ENCODE measurements around the gene ACAP3. TPM values are rescaled to one million over a fixed set of nuclear protein-coding genes. Genes with fewer than 3 reads are reported as not detected.

The ACAP3 gene
- total RNA-seq, 1 experiment from 2014 or later, result 37.5 TPM

DNA sequence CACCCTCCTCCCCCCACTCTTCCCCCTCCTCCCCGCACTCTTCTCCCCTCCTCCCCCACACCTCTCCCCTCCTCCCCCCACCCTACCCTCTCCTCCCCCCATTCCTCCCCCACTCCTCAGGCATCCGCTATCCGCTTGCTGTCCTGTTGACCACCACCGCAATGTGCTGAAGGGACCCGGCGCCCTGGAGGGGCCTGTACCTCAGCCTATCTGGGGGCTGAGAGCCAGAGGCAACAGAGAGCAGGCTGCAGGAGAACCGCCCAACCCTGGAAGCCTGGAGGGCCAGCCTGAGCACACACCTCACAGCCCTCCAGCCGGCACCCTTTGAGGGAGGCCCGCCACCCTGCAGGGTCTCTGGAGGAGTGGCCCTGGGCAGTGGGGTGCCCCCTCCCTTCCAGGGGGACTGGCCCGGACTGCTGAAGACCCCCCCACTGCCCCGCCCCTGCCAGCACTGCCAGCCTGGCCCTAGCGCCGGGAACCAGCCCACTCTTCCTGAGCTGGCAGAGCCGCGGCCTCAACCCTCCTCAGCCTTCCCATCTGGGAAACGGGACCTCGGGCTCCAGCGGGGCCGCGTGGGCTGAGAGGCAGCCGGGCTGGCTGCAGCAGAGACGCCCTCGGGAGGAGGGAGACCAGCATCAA, 62.4 kb downstream of the ACAP3 start:
- no peak for DNase-seq (ENCODE audit: low spot score)

- no peak for DNase-seq (ENCODE audit: low spot score)
Observed at GRCh38 chr1:1244192-1244811, 63.4 kb downstream of the ACAP3 start.

GRCh38 chr1:1243807-1244191, 63.9 kb downstream of the ACAP3 start:
- no peak for DNase-seq (ENCODE audit: low spot score)

DNA sequence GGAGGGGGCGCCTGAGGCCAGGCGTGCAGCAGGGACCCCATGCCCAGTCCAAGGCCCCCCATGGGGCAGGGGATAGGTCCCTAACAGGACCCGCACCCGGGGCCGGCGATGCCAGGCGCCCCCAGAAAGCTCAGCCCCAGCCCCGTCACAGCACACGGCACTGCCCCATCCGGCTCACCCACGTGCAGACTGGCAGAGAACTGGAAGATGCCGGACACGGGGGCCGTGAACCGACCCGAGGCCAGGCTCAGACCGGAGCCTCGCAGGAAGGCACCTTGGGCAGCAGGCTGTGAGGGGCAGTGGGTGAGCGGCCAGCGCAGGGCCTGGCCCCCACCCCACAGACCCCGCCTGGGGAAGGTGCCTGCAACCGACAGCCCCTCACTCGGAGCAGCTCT, 64.5 kb downstream of the ACAP3 start:
- no peak for DNase-seq (ENCODE audit: low spot score)

- no peak for DNase-seq (ENCODE audit: low spot score)
Observed at GRCh38 chr1:1242461-1243265, 65.1 kb downstream of the ACAP3 start.

Other genes with a start within 250 kb of the ACAP3 start
- gene RNF223, start 233.6 kb downstream of the ACAP3 start, total RNA-seq (2014; rRNA removed; shearing (Covaris generic)), result not detected in 2 replicates
- gene C1orf159, start 191.8 kb downstream of the ACAP3 start, total RNA-seq (2014; rRNA removed; shearing (Covaris generic)), result 8.2 and 10.0 TPM in 2 replicates
- gene TTLL10, start 134.1 kb downstream of the ACAP3 start, total RNA-seq (2014; rRNA removed; shearing (Covaris generic)), result not detected in 2 replicates
- not detected in 2 replicates for gene TNFRSF18, start 101.3 kb downstream of the ACAP3 start, total RNA-seq (2014; rRNA removed; shearing (Covaris generic))
- gene TNFRSF4, start 93.8 kb downstream of the ACAP3 start, total RNA-seq (2014; rRNA removed; shearing (Covaris generic)), result not detected in 2 replicates
- 93.4 and 109 TPM in 2 replicates for gene SDF4, start 75.9 kb downstream of the ACAP3 start, total RNA-seq (2014; rRNA removed; shearing (Covaris generic))
- gene B3GALT6, start 75.7 kb downstream of the ACAP3 start, total RNA-seq (2014; rRNA removed; shearing (Covaris generic)), result 30.7 and 38.8 TPM in 2 replicates
- not detected in 2 replicates for gene C1QTNF12, start 61.2 kb downstream of the ACAP3 start, total RNA-seq (2014; rRNA removed; shearing (Covaris generic))
- gene UBE2J2, start 34.1 kb downstream of the ACAP3 start, total RNA-seq (2014; rRNA removed; shearing (Covaris generic)), result 26.2 and 38.0 TPM in 2 replicates
- 0.83 and 0.93 TPM in 2 replicates for gene SCNN1D, start 27.5 kb downstream of the ACAP3 start, total RNA-seq (2014; rRNA removed; shearing (Covaris generic))
- gene PUSL1, start 667 bp upstream of the ACAP3 start, total RNA-seq (2014; rRNA removed; shearing (Covaris generic)), result 15.6 and 17.3 TPM in 2 replicates
- gene INTS11, start 16.7 kb upstream of the ACAP3 start, total RNA-seq (2014; rRNA removed; shearing (Covaris generic)), result 48.4 and 56.7 TPM in 2 replicates
- gene CPTP, start 16.9 kb upstream of the ACAP3 start, total RNA-seq (2014; rRNA removed; shearing (Covaris generic)), result 17.0 and 19.5 TPM in 2 replicates
- gene TAS1R3, start 23.4 kb upstream of the ACAP3 start, total RNA-seq (2014; rRNA removed; shearing (Covaris generic)), result 0.22 and 0.33 TPM in 2 replicates
- gene DVL1, start 41.5 kb upstream of the ACAP3 start, total RNA-seq (2014; rRNA removed; shearing (Covaris generic)), result 47.7 and 58.2 TPM in 2 replicates
- gene MXRA8, start 50.6 kb upstream of the ACAP3 start, total RNA-seq (2014; rRNA removed; shearing (Covaris generic)), result 0.24 TPM in 1 of 2 replicates, not detected in the other
- gene AURKAIP1, start 67.3 kb upstream of the ACAP3 start, total RNA-seq (2014; rRNA removed; shearing (Covaris generic)), result 120 and 123 TPM in 2 replicates
- 35.6 and 43.2 TPM in 2 replicates for gene CCNL2, start 91.4 kb upstream of the ACAP3 start, total RNA-seq (2014; rRNA removed; shearing (Covaris generic))
- 117 and 151 TPM in 2 replicates for gene MRPL20, start 99.4 kb upstream of the ACAP3 start, total RNA-seq (2014; rRNA removed; shearing (Covaris generic))
- 0.12 TPM in 1 of 2 replicates, not detected in the other for gene ANKRD65, start 113.3 kb upstream of the ACAP3 start, total RNA-seq (2014; rRNA removed; shearing (Covaris generic))
- gene VWA1, start 127.8 kb upstream of the ACAP3 start, total RNA-seq (2014; rRNA removed; shearing (Covaris generic)), result 0.91 and 2.0 TPM in 2 replicates
- not detected in 2 replicates for gene ATAD3C, start 141.8 kb upstream of the ACAP3 start, total RNA-seq (2014; rRNA removed; shearing (Covaris generic))
- 8.0 and 12.0 TPM in 2 replicates for gene ATAD3B, start 163.8 kb upstream of the ACAP3 start, total RNA-seq (2014; rRNA removed; shearing (Covaris generic))
- 16.4 and 19.2 TPM in 2 replicates for gene ATAD3A, start 204.2 kb upstream of the ACAP3 start, total RNA-seq (2014; rRNA removed; shearing (Covaris generic))
- gene TMEM240, start 232.7 kb upstream of the ACAP3 start, total RNA-seq (2014; rRNA removed; shearing (Covaris generic)), result not detected in 2 replicates

Measured in A172 (cell line).